ENCODE results near the gene CRYGN. TPM values are rescaled to one million over a fixed set of nuclear protein-coding genes. Genes with fewer than 3 reads are reported as not detected.

Gene CRYGN
- total RNA-seq, 4 donors from 2014 or later: not detected

- no peak for TF ChIP-seq POLR2A (IDR thresholded peaks at IDR 0.05)
- TF ChIP-seq CTCF (IDR thresholded peaks at IDR 0.05): no peak
- DNase-seq (ENCODE audit: low spot score in 2 of 2): peak in 1 of 2 donors; percentile 54
- 82 to 87% methylated on average over 6 of the region's 6 CpGs for WGBS, 2 donors
- intact Hi-C loops (cut with DNase I; ENCODE audit: low total_unique reads): loop anchor here (10.0 kb wide), 1 partner anchor 376 kb away; no protein-coding TSS in a partner anchor
- no peak overlapping the region for H3K4me3 ChIP-seq (ENCODE audit: low read depth, poor library complexity, severe bottlenecking)
These were observed 60.8 kb downstream of the CRYGN start for GRCh38 chr7:151379193-151379520.

Small RNA genes lying within 50 kb of the gene (microRNA-seq; reads per million reads assigned to microRNA genes)
- 0 reads per million in 2 donors for gene MIR3907 (ENCODE audit: borderline number of aligned reads in 1 of 2, borderline replicate concordance in 2 of 2)

Other genes starting within 250 kb of the CRYGN start
- gene H2BK1, start 229.7 kb downstream of the CRYGN start, total RNA-seq: not detected
- gene ABCF2, start 212.9 kb downstream of the CRYGN start, total RNA-seq: 100 to 1,000 TPM in 1 of 4 donors, 10 to 100 TPM in 3; 16.4 to 267 (median 29.1) TPM
- gene CHPF2, start 207.7 kb downstream of the CRYGN start, total RNA-seq: 10 to 100 TPM; 15.4 to 32.2 (median 26.7) TPM
- gene SMARCD3, start 191.4 kb downstream of the CRYGN start, total RNA-seq: 10 to 100 TPM in 3 of 4 donors, 1 to 10 TPM in 1; 4.8 to 19.8 (median 13.5) TPM
- 10 to 100 TPM; 40.1 to 48.3 (median 47.5) TPM for gene NUB1, start 98.3 kb downstream of the CRYGN start, total RNA-seq
- gene WDR86, start 30.1 kb downstream of the CRYGN start, total RNA-seq: 1 to 10 TPM in 3 of 4 donors, not detected in 1; 1.4 to 2.4 (median 2.0) TPM
- gene RHEB, start 79.8 kb upstream of the CRYGN start, total RNA-seq: 10 to 100 TPM; 41.2 to 64.4 (median 53.5) TPM